GM21515 (cell line): Measurements from ENCODE around the gene ZNF276.
"Not testable (repeated sequence)": the region's sequence is repeated elsewhere in the genome, so short reads cannot be mapped to it uniquely, and the experiment has no call there.

Experiments
- ATAC-seq: cut with Tn5 transposase; IDR thresholded peaks from one replicate; pipeline ENCODE4 v1.9.1; 2021; ENCODE audit not compliant: unreplicated experiment

ZNF276 gene

DNA sequence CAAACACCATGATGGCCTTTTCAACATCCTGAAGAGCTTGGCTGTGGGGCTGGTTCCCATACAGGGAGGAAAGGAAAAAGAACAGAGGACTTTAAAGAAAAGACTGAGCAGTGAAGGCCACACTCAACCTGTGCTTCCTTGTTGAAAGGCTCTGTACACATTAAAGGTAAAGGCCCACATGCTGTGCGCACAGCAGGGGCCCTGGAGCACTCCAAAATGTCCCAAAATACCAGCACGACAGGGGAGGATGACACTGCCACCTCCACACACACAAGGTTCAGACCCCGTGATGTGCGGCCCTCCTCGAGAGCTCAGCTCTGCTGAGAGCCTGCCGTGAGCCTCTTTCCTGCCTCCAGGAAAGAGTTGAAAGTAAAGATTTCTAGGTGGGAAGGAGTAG is 58.6 kb downstream of the ZNF276 start:
- ATAC-seq = no peak

DNA sequence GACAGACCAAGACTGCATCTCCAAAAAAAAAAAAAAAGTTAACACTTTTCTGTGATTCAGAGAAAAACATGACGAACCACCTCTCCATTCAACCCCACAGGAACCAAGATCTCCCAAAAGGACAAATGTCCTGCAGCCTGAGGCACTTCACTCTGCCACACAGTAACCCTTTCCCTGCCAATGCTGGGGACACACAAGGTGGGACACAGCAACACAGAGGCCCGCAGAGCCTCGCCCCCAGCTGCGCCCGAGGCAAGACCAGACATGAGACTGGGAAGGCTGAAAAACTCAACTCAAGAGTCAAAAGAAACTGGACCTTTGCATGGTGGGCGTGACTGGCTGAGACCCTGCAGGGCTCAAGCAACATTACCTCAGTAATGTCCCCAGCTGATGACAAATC is 61.2 kb downstream of the ZNF276 start:
- no peak for ATAC-seq

DNA sequence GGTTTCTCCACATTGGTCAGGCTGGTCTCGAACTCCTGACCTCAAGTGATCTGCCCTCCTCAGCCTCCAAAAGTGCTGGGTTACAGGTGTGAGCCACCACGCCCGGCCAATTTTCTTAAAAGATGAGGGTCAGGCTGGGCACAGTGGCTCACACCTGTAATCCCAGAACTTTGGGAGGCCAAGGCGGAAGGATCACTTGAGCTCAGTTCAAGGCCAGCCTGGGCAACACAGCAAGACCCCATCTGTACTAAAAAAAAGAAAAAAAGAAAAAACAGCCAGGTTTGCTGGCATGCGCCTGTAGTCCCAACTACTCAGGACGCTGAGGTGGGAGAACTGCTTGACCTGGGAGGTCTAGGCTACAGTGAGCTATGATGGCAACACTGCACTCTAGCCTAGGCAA is 62.6 kb downstream of the ZNF276 start:
- not testable (repeated sequence) for ATAC-seq

DNA sequence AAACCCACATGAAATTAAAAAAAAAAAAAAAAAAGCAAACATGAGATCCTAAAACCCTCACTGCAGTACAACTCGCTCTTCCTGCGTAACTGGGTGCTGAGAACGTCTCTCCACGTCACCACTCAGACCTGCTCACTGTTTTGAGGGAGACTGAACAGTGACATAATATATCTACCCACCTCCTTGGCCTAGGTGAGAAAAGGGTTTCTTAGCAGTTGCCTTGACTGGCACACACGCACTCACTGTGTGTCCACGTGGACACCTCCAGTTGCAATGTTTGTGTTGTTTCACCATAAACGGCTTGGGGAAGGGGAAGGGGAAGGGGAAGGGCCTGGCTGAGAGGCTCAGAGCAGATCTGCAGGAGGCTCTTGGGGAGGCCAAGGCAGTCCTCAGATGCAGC is 63.1 kb downstream of the ZNF276 start:
- ATAC-seq = no peak

DNA sequence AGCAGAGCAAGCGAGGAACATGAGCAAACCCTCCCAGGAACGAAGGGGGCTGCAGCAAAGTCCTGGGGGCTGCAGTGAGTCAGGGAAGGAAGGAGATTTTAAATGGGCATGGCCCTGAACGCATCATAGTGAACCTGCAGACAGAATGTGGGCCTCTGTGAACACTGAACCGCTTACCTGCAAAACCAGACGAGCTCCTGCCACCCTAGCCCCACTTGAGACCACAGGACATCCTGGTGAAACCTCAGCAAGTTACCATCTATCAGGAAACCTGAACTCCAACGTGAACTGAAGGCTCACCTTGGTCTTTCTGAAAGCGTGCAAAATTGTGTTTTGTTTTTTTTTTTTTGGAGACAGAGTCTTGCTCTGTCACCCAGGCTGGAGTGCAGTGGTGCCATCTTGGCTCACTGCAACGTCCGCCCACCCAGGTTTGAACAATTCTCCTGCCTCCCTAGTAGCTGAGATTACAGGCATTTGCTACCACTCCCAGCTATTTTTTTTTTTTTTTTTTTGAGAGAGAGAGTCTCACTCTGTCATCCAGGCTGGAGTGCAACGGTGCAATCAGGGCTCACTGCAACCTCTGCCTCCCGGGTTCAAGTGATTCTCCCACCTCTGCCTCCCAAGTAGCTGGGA is 64.3 kb downstream of the ZNF276 start:
- no peak for ATAC-seq

DNA sequence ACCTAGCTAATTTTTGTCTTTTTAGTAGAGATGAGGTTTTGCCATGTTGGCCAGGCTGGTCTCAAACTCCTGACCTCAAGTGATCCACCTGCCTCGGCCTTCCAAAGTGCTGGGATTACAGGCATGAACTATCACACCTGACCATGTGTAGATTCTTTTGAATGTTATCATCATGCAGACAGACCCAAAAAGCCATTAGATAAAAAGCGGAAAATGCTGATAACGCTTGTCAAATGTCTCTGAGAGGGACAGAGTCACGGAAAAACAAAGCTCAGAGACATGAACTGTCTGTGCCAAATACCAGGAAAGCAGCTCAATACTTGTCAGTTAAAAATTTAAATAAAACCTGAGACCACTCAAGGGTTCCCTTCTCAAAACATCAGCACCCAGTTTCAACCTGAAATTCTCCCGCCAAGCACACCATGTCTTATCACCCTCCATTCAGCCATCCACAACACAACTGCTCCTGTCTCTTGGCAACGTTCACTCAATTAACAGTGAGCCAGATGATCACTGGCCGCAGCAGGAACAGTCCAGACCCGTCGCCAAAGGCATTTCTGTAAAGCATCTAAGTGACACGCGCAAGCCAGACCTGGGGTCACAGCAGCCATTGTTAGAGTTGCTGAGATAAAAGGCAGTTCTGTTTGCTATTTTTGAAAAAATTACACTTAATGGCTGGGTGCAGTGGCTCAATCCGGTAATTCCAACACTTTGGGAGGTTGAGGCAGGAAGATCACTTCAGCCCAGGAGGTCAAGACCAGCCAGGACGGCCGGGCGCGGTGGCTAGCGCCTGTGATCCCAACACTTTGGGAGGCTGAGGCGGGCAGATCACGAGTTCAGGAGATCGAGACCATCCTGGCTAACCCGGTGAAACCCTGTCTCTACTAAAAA is 65.4 kb downstream of the ZNF276 start:
- no peak for ATAC-seq

DNA sequence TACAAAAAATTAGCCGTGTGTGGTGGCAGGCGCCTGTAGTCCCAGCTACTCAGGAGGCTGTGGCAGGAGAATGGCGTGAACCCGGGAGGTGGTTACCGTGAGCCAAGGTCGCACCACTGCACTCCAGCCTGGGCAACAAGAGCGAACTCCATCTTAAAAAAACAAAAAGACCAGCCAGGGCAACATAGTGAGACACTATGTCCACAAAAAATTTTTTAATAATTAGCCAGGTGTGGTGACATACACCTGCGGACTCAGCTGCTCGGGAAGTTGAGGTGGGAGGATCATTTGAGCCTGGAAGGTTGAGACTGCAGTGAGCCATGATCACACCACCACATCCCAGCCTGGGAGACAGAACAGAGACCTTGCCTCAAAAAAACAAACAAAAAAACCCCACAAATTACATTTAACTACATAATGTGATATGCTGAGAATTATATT is 66.0 kb downstream of the ZNF276 start:
- ATAC-seq = no peak
